Keratinocyte (primary cell): ENCODE results near the gene DPCD. TPM values are rescaled to one million over a fixed set of nuclear protein-coding genes. Genes with fewer than 3 reads are reported as not detected.

Experiments used
- DNase-seq: peaks from one replicate; pipeline ENCODE4 v3.0.0-alpha.2; 2011; ENCODE audit warnings: low read depth, missing footprints, low spot score
- FAIRE-seq: peaks from 2 replicates; lab custom pipeline; 2011; peaks lifted over from hg19 to GRCh38; lab: Jason Lieb, UNC
- H2AFZ ChIP-seq: 2 replicates; pipeline ENCODE4 v1.6.0; 2012; ENCODE audit warnings: low read length, control low read depth, inconsistent platforms; ENCODE audit not compliant: control insufficient read depth
- H3K27ac ChIP-seq: 2 replicates; pipeline ENCODE4 v1.5.1; 2011; ENCODE audit warnings: low read length; ENCODE audit not compliant: control insufficient read depth, insufficient read depth
- H3K27me3 ChIP-seq: 3 replicates; pipeline ENCODE4 v1.6.0; 2011; ENCODE audit warnings: low read length; ENCODE audit not compliant: control insufficient read depth, insufficient read depth; ENCODE audit errors: extremely low read depth
- H3K36me3 ChIP-seq, 2 experiments: 2 replicates in 1 of 2; 3 replicates in 1 of 2; pipeline ENCODE4 v1.5.1; 2011; ENCODE audit warnings: low read length in 2 of 2, mild to moderate bottlenecking in 1 of 2; ENCODE audit not compliant: control insufficient read depth in 2 of 2, insufficient read depth in 2 of 2; ENCODE audit errors: extremely low read depth in 1 of 2
- H3K4me1 ChIP-seq: 3 replicates; pipeline ENCODE4 v1.5.1; 2011; ENCODE audit warnings: low read length; ENCODE audit not compliant: control insufficient read depth, insufficient read depth; ENCODE audit errors: extremely low read depth
- H3K4me2 ChIP-seq: 3 replicates; pipeline ENCODE4 v1.6.0; 2011; ENCODE audit warnings: low read depth, low read length; ENCODE audit not compliant: control insufficient read depth, insufficient read depth; ENCODE audit errors: extremely low read depth
- H3K4me3 ChIP-seq, 3 experiments: fragments of 200-600 bp in 1 of 3; sonication (generic) in 1 of 3; 2 replicates in 2 of 3; 3 replicates in 1 of 3; pipeline ENCODE4 v1.5.1; 2011 to 2016; ENCODE audit warnings: low read length in 3 of 3, mild to moderate bottlenecking in 3 of 3, control low read depth in 2 of 3, inconsistent platforms in 1 of 3, low read depth in 1 of 3, mixed read lengths in 1 of 3, mixed run types in 1 of 3, moderate library complexity in 1 of 3; ENCODE audit not compliant: control insufficient read depth in 2 of 3, insufficient read depth in 2 of 3; ENCODE audit errors: extremely low read depth in 1 of 3
- H3K79me2 ChIP-seq: 2 replicates; pipeline ENCODE4 v1.6.0; 2012; ENCODE audit warnings: low read length; ENCODE audit not compliant: control insufficient read depth, insufficient read depth
- H3K9ac ChIP-seq: 3 replicates; pipeline ENCODE4 v1.6.0; 2011; ENCODE audit warnings: low read length; ENCODE audit not compliant: control insufficient read depth, insufficient read depth; ENCODE audit errors: extremely low read depth
- H3K9me1 ChIP-seq: 3 replicates; pipeline ENCODE4 v1.6.0; 2011; ENCODE audit warnings: low read length; ENCODE audit not compliant: control insufficient read depth, insufficient read depth; ENCODE audit errors: extremely low read depth
- H3K9me3 ChIP-seq: 2 replicates; pipeline ENCODE4 v1.5.1; 2012; ENCODE audit warnings: low read depth, low read length; ENCODE audit not compliant: control insufficient read depth
- H4K20me1 ChIP-seq: 3 replicates; pipeline ENCODE4 v1.6.0; 2011; ENCODE audit warnings: low read length; ENCODE audit not compliant: control insufficient read depth, insufficient read depth; ENCODE audit errors: extremely low read depth
- EZH2 ChIP-seq: IDR thresholded peaks from one replicate; pipeline ENCODE4 v1.6.1; 2012; ENCODE audit warnings: inconsistent platforms, mild to moderate bottlenecking, low read length, moderate library complexity
- dilution Hi-C: fragments of 300-500 bp; cut with MboI; formaldehyde crosslinking; loops from one replicate; pipeline ENCODE4 v1.7.0; 2020; ENCODE audit warnings: low sequenced_read_pairs; ENCODE audit not compliant: extremely low pct_ligation_motif_present
- polyA plus RNA-seq, 5 experiments: library from polyadenylated mRNA; depleted of rRNA in 3 of 5; stranded (reverse) in 3 of 5; stranded (forward) in 1 of 5; unstranded in 1 of 5; fragments of >200 nt; gene quantifications; 1 replicate in 1 of 5; 2 replicates in 3 of 5; 3 replicates in 1 of 5; pipeline versions ENCODE4 v1.2.1 to v1.2.3, GENCODE V29; 2011 to 2012; ENCODE audit warnings: missing spikeins in 2 of 5, low read depth in 1 of 5, low replicate concordance in 1 of 5
- TF ChIP-seq, protein P1 (sequence below), 3 experiments: IDR thresholded peaks in 1 of 3; conservative IDR thresholded peaks in 1 of 3; optimal IDR thresholded peaks in 1 of 3; 2 replicates in 2 of 3; 3 replicates in 1 of 3; pipeline versions ENCODE3 to v1.5.1; 2011; ENCODE audit warnings: low read length in 3 of 3, mild to moderate bottlenecking in 3 of 3, moderate library complexity in 2 of 3, control low read depth in 1 of 3, inconsistent platforms in 1 of 3; ENCODE audit not compliant: insufficient read depth in 2 of 3; ENCODE audit errors: extremely low read depth in 1 of 3

Gene DPCD
- polyA plus RNA-seq, 1 donor (not counting 4 experiments of a cell fraction or from before 2014, with no cell fraction given) = 58.1 TPM

DNA sequence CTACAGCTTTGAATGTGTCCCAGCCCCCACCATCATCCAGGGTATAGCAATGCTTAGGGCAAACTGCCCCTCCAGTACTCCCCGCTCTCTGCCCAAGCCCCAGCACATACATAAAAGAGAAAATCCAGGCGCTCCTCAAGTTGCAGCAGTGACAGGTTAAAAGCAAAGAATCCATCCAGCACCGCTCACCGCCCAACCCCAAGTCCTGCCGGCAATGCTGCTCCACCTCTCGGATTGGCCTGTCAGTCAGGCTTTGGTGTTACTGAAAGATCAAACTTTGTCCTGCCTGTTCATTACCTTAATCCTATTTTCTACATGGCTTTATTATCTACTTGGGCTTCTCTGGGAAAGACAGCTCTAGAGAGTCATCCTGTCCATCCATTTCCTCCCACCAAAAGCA, 31.9 kb downstream of the DPCD start:
- dilution Hi-C loops = no loop called here
- FAIRE-seq = no peak
- Histone ChIP-seq H3K9me1 (no peaks in the 10 kb centered on the region), H3K4me3 (no peak overlapping the region), H3K79me2 (no peaks in the 10 kb centered on the region), H3K4me2 (no peak overlapping the region), H3K9ac (no peak overlapping the region), H3K4me1 (peaks cover 5% of the 10 kb centered on the region), H2AFZ (no peak overlapping the region), H3K9me3 (no peaks in the 10 kb centered on the region), H3K27me3 (no peaks in the 10 kb centered on the region), H3K27ac (no peak overlapping the region), H3K36me3 (peaks cover 0 to 13% of the 10 kb centered on the region in 2 experiments), H4K20me1 (no peaks in the 10 kb centered on the region)
- DNase-seq = no peak
- TF ChIP-seq, protein P1, sequence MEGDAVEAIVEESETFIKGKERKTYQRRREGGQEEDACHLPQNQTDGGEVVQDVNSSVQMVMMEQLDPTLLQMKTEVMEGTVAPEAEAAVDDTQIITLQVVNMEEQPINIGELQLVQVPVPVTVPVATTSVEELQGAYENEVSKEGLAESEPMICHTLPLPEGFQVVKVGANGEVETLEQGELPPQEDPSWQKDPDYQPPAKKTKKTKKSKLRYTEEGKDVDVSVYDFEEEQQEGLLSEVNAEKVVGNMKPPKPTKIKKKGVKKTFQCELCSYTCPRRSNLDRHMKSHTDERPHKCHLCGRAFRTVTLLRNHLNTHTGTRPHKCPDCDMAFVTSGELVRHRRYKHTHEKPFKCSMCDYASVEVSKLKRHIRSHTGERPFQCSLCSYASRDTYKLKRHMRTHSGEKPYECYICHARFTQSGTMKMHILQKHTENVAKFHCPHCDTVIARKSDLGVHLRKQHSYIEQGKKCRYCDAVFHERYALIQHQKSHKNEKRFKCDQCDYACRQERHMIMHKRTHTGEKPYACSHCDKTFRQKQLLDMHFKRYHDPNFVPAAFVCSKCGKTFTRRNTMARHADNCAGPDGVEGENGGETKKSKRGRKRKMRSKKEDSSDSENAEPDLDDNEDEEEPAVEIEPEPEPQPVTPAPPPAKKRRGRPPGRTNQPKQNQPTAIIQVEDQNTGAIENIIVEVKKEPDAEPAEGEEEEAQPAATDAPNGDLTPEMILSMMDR (optimal IDR thresholded peaks at IDR 0.05 in 1 of 3, IDR thresholded peaks at IDR 0.05 in 1 of 3, conservative IDR thresholded peaks at IDR 0.05 in 1 of 3; ENCODE audit: extremely low read depth in 1 of 3, insufficient read depth in 2 of 3, low read length in 3 of 3) = no peak
- no peak for TF ChIP-seq EZH2

- Histone ChIP-seq H3K4me1 (peaks cover 12% of the 10 kb centered on the region), H3K4me3 (no peak overlapping the region), H3K9me1 (no peaks in the 10 kb centered on the region), H3K9me3 (no peaks in the 10 kb centered on the region), H2AFZ (no peak overlapping the region), H4K20me1 (no peaks in the 10 kb centered on the region), H3K27me3 (no peaks in the 10 kb centered on the region), H3K79me2 (no peaks in the 10 kb centered on the region), H3K4me2 (no peak overlapping the region), H3K27ac (no peak overlapping the region), H3K9ac (no peak overlapping the region), H3K36me3 (peaks cover 0 to 5% of the 10 kb centered on the region in 2 experiments)
- FAIRE-seq = no peak
- dilution Hi-C loops = no loop called here
- no peak for DNase-seq
- TF ChIP-seq, protein P1 (optimal IDR thresholded peaks at IDR 0.05 in 1 of 3, IDR thresholded peaks at IDR 0.05 in 1 of 3, conservative IDR thresholded peaks at IDR 0.05 in 1 of 3; ENCODE audit: extremely low read depth in 1 of 3, insufficient read depth in 2 of 3, low read length in 3 of 3) = no peak
- TF ChIP-seq EZH2 = no peak
Measured at GRCh38 chr10:101623528-101623927, 35.4 kb downstream of the DPCD start.
